ENCODE measurements around the gene ALKBH6. TPM values are rescaled to one million over a fixed set of nuclear protein-coding genes. Genes with fewer than 3 reads are reported as not detected.

The ALKBH6 gene
- total and polyA plus RNA-seq, 2 of the 13 experiments (the other 11 are each of a cell fraction or from before 2014, with no cell fraction given) = 13.7 to 18.1 TPM

DNA sequence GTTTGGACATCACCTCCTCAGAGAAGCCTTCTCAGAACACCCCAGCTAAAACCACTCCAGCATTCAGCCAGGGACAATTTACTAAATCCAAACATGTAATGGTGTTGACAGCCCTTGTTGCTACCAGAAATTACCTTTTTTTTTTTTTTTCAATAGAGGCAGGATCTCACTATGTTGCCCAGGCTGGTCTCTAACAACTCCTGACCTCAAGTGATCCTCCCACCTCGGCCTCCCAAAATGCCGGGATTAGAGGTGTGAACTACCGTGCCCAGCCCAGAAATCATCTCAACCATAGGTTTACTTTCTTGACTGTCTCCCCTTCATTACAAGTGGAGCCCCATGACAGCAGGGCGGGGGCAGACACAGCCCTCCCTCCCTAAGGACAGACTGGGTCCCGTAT lies 9.4 kb upstream of the ALKBH6 start:
- Histone ChIP-seq H3K27me3 (ENCODE audit: control insufficient read depth in 1 of 2, insufficient read depth in 2 of 2, low read length in 2 of 2) (no peaks in the 10 kb centered on the region), H3K36me3 (replicated peaks in 1 of 2; ENCODE audit: control insufficient read depth in 1 of 2, insufficient read depth in 2 of 2, low read length in 2 of 2) (peaks cover 6 to 13% of the 10 kb centered on the region in 2 experiments; a peak in 4 of 5 replicates), H3K27ac (ENCODE audit: extremely low read length, insufficient read depth, low read length) (no peak overlapping the region), H2AFZ (ENCODE audit: low read length) (no peak overlapping the region), H3K4me2 (ENCODE audit: low read depth, low read length) (no peak overlapping the region), H3K79me2 (ENCODE audit: insufficient read depth, low read length) (no peaks in the 10 kb centered on the region), H3K9me3 (ENCODE audit: low read length) (no peaks in the 10 kb centered on the region), H3K4me1 (ENCODE audit: insufficient read depth, low read length) (peaks cover 7% of the 10 kb centered on the region; the same call in 1 of the 2 replicates), H3K4me3 (replicated peaks in 1 of 3; ENCODE audit: insufficient read depth in 1 of 3, low read depth in 2 of 3, low read length in 3 of 3) (no peak overlapping the region), H3K9ac (ENCODE audit: insufficient read depth, low read depth, low read length) (no peak overlapping the region), H4K20me1 (ENCODE audit: insufficient read depth, low read length) (no peaks in the 10 kb centered on the region)
- in situ Hi-C loops (cut with HindIII; ENCODE audit: extremely low pct_ligation_motif_present, low pct_unique_long_range_greater_than_20kb) = no loop called here
- FAIRE-seq (no peak), ATAC-seq (no peak), DNase-seq (ENCODE audit: low spot score) (no peak)
- ChIA-PET CTCF (ENCODE audit: low intra/inter-chr PET ratio, low total read pairs) (no interaction called here), POLR2A (no interaction called here)
- BruUV-seq (replicated peaks) = no TSS peak
- WGBS (ENCODE audit: low lambda C conversion rate) = 96% methylated on average over 5 of the region's 5 CpGs
- intact Hi-C loops (cut with micrococcal nuclease; ENCODE audit: unreplicated experiment) = no loop called here
- TF ChIP-seq SNAI1 (CRISPR knock-in tag; IDR thresholded peaks at IDR 0.05; ENCODE audit: borderline replicate concordance) = no peak
- TF ChIP-seq SETDB1 (CRISPR knock-in tag; IDR thresholded peaks at IDR 0.05; ENCODE audit: borderline replicate concordance) = no peak
- no peak for TF ChIP-seq ZNF7 (CRISPR knock-in tag; IDR thresholded peaks at IDR 0.05)
- no peak for TF ChIP-seq HDAC2 (CRISPR knock-in tag; IDR thresholded peaks at IDR 0.05)
- no peak for TF ChIP-seq ZNF430 (CRISPR knock-in tag; IDR thresholded peaks at IDR 0.05)
- no peak for TF ChIP-seq ZBTB7B (CRISPR knock-in tag; IDR thresholded peaks at IDR 0.05)
- no peak for TF ChIP-seq SSRP1 (CRISPR knock-in tag; IDR thresholded peaks at IDR 0.05)
- TF ChIP-seq ZFY (CRISPR knock-in tag; IDR thresholded peaks at IDR 0.05) = no peak
- no peak for TF ChIP-seq ZNF558 (CRISPR knock-in tag; IDR thresholded peaks at IDR 0.05; ENCODE audit: borderline replicate concordance)
- TF ChIP-seq, protein P1, sequence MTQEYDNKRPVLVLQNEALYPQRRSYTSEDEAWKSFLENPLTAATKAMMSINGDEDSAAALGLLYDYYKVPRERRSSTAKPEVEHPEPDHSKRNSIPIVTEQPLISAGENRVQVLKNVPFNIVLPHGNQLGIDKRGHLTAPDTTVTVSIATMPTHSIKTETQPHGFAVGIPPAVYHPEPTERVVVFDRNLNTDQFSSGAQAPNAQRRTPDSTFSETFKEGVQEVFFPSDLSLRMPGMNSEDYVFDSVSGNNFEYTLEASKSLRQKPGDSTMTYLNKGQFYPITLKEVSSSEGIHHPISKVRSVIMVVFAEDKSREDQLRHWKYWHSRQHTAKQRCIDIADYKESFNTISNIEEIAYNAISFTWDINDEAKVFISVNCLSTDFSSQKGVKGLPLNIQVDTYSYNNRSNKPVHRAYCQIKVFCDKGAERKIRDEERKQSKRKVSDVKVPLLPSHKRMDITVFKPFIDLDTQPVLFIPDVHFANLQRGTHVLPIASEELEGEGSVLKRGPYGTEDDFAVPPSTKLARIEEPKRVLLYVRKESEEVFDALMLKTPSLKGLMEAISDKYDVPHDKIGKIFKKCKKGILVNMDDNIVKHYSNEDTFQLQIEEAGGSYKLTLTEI (CRISPR knock-in tag; conservative IDR thresholded peaks at IDR 0.05) = no peak
- TF ChIP-seq RBAK (CRISPR knock-in tag; IDR thresholded peaks at IDR 0.05) = no peak
- TF ChIP-seq, protein P2, sequence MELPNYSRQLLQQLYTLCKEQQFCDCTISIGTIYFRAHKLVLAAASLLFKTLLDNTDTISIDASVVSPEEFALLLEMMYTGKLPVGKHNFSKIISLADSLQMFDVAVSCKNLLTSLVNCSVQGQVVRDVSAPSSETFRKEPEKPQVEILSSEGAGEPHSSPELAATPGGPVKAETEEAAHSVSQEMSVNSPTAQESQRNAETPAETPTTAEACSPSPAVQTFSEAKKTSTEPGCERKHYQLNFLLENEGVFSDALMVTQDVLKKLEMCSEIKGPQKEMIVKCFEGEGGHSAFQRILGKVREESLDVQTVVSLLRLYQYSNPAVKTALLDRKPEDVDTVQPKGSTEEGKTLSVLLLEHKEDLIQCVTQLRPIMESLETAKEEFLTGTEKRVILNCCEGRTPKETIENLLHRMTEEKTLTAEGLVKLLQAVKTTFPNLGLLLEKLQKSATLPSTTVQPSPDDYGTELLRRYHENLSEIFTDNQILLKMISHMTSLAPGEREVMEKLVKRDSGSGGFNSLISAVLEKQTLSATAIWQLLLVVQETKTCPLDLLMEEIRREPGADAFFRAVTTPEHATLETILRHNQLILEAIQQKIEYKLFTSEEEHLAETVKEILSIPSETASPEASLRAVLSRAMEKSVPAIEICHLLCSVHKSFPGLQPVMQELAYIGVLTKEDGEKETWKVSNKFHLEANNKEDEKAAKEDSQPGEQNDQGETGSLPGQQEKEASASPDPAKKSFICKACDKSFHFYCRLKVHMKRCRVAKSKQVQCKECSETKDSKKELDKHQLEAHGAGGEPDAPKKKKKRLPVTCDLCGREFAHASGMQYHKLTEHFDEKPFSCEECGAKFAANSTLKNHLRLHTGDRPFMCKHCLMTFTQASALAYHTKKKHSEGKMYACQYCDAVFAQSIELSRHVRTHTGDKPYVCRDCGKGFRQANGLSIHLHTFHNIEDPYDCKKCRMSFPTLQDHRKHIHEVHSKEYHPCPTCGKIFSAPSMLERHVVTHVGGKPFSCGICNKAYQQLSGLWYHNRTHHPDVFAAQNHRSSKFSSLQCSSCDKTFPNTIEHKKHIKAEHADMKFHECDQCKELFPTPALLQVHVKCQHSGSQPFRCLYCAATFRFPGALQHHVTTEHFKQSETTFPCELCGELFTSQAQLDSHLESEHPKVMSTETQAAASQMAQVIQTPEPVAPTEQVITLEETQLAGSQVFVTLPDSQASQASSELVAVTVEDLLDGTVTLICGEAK (IDR thresholded peaks at IDR 0.05) = no peak
- TF ChIP-seq, protein P2 (CRISPR knock-in tag; IDR thresholded peaks at IDR 0.05) = no peak
- TF ChIP-seq ZNF124 (CRISPR knock-in tag; IDR thresholded peaks at IDR 0.05) = no peak

All from HepG2 (cell line).